Lower leg skin (tissue), 4 donors: ENCODE data around the gene CNTN4. TPM values are rescaled to one million over a fixed set of nuclear protein-coding genes. Genes with fewer than 3 reads are reported as not detected.

Experiments used
- DNase-seq, 2 donors: peaks; one replicate each; pipeline ENCODE4 v3.0.0-alpha.2; 2019; ENCODE audit warnings: low spot score in 2 of 2
- H3K4me3 ChIP-seq: fragments of 200-600 bp; sonication (generic); 2 replicates; pipeline ENCODE4 v1.5.1; 2017; ENCODE audit warnings: mild to moderate bottlenecking, low read depth; ENCODE audit not compliant: poor library complexity, severe bottlenecking
- POLR2A ChIP-seq, 2 donors: fragments of 450-650 bp; IDR thresholded peaks; one replicate each; pipeline ENCODE4 v1.6.1; 2016 to 2017; ENCODE audit warnings: antibody characterized with exemption in 2 of 2, mild to moderate bottlenecking in 1 of 2, moderate library complexity in 1 of 2
- WGBS, 2 donors: methylation state at CpG; one replicate each; pipeline ENCODE4 v1.1.5; 2018; 5-methylcytosine and 5-hydroxymethylcytosine counted together
- intact Hi-C: fragments of 100-400 bp; cut with DNase I; formaldehyde crosslinking; loops from one replicate; pipeline ENCODE4 v1.15.0; 2023; ENCODE audit warnings: low total_unique reads
- total RNA-seq, 4 donors: library from RNA; depleted of rRNA; stranded (reverse); fragments of >200 nt; gene quantifications; one replicate each; pipeline ENCODE4 v1.1.0, GENCODE V29; 2016
- TF ChIP-seq, protein P1 (sequence below), 3 donors: fragments of 450-650 bp; IDR thresholded peaks; one replicate each; pipeline ENCODE4 v1.5.1; 2016; ENCODE audit warnings: antibody characterized with exemption in 3 of 3, mild to moderate bottlenecking in 3 of 3, moderate library complexity in 2 of 3

The CNTN4 gene
- total RNA-seq, 4 donors from 2014 or later = 1.8 to 6.1 (median 2.6) TPM

GRCh38 chr3:3013317-3014052 lies 914.8 kb downstream of the CNTN4 start:
- intact Hi-C loops = no loop called here
- no peak overlapping the region for H3K4me3 ChIP-seq
- 82 to 92% methylated on average over 4 of the region's 4 CpGs for WGBS, 2 donors
- DNase-seq = no peak
- TF ChIP-seq POLR2A (IDR thresholded peaks at IDR 0.05) = no peak
- TF ChIP-seq, protein P1, sequence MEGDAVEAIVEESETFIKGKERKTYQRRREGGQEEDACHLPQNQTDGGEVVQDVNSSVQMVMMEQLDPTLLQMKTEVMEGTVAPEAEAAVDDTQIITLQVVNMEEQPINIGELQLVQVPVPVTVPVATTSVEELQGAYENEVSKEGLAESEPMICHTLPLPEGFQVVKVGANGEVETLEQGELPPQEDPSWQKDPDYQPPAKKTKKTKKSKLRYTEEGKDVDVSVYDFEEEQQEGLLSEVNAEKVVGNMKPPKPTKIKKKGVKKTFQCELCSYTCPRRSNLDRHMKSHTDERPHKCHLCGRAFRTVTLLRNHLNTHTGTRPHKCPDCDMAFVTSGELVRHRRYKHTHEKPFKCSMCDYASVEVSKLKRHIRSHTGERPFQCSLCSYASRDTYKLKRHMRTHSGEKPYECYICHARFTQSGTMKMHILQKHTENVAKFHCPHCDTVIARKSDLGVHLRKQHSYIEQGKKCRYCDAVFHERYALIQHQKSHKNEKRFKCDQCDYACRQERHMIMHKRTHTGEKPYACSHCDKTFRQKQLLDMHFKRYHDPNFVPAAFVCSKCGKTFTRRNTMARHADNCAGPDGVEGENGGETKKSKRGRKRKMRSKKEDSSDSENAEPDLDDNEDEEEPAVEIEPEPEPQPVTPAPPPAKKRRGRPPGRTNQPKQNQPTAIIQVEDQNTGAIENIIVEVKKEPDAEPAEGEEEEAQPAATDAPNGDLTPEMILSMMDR (IDR thresholded peaks at IDR 0.05) = no peak

- H3K4me3 ChIP-seq = no peak overlapping the region
- no peak for DNase-seq
- no peak for TF ChIP-seq POLR2A (IDR thresholded peaks at IDR 0.05)
- TF ChIP-seq, protein P1 (IDR thresholded peaks at IDR 0.05) = no peak
- WGBS, 2 donors = 33 to 41% methylated on average over 5 of the region's 5 CpGs
- intact Hi-C loops = no loop called here
Measured at GRCh38 chr3:3015185-3016089, 916.8 kb downstream of the CNTN4 start.

DNA sequence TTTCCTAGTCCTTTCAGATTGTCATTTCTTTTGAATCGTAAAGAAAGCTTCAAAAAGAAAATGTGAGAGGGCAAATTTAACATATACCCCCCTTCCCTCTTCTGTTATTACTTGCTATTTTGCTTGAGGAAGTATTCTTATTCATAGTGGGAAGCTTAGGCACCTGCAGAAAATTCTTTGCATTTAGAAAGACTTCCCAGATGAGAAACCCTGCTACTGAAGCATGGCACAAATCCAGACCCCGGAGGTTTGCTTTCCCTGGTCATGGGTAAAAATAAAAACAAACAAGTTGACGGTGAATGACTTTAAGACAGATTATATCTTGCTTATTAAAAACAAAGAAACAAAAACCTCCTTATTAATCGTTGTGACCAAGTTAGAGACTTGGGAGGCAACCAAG lies 917.6 kb downstream of the CNTN4 start:
- intact Hi-C loops = no loop called here
- no peak overlapping the region for H3K4me3 ChIP-seq
- WGBS, 2 donors = 38 to 61% methylated on average over 4 of the region's 4 CpGs
- no peak for DNase-seq
- TF ChIP-seq, protein P1 (IDR thresholded peaks at IDR 0.05) = no peak
- no peak for TF ChIP-seq POLR2A (IDR thresholded peaks at IDR 0.05)

GRCh38 chr3:3020209-3020608 lies 921.5 kb downstream of the CNTN4 start:
- no peak for DNase-seq
- no peak overlapping the region for H3K4me3 ChIP-seq
- TF ChIP-seq, protein P1 (IDR thresholded peaks at IDR 0.05) = no peak
- TF ChIP-seq POLR2A (IDR thresholded peaks at IDR 0.05) = no peak
- 85 to 87% methylated on average over 7 of the region's 7 CpGs for WGBS, 2 donors
- intact Hi-C loops = no loop called here

DNA sequence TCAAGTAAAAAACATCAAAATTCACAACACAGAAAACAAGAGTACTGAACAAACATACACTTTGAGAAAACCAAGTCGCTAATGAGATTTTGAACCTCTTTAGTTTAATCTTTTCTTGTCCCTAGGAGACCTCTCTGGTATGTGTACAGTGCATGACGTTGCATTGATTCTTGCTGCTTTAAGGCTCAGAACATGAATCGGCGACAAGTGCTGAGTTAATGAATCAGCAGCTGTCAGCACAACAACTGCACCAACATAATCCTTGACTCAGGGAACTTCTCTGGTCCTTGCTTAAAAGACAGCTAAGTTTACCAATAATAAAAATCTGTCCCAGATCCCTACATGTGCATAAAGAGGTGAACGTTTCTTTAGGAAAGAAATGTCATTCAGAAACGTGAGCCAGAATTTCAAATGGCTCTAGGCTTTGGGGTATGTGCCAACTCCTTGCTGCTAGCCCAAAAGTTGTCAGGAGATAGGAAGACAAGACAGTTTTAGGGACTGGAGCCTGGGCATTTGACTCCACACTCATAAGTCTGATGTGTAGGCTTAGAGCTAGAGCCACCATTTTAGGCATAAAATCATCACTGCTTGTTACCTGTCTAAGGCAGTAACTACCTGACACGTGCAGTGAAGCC lies 924.6 kb downstream of the CNTN4 start:
- intact Hi-C loops = no loop called here
- no peak overlapping the region for H3K4me3 ChIP-seq
- TF ChIP-seq POLR2A (IDR thresholded peaks at IDR 0.05) = no peak
- TF ChIP-seq, protein P1 (IDR thresholded peaks at IDR 0.05) = no peak
- DNase-seq = no peak
- 39 to 50% methylated on average over 7 of the region's 7 CpGs for WGBS, 2 donors
